Transverse colon (tissue), 4 donors: ENCODE data around the gene CALN1. TPM values are rescaled to one million over a fixed set of nuclear protein-coding genes. Genes with fewer than 3 reads are reported as not detected.

Source experiments
- DNase-seq: peaks from one replicate; pipeline ENCODE4 v3.0.0-alpha.2; 2019
- H3K27ac ChIP-seq, 4 donors: fragments of 200-600 bp; sonication (generic); 2 replicates each; pipeline ENCODE4 v1.5.1; 2016 to 2018; ENCODE audit warnings: inconsistent platforms in 4 of 4
- H3K27me3 ChIP-seq: fragments of 200-600 bp; sonication (generic); 2 replicates; pipeline ENCODE4 v1.5.1; 2017; ENCODE audit warnings: inconsistent platforms
- H3K36me3 ChIP-seq, 4 donors: fragments of 200-600 bp; sonication (generic); 2 replicates each; pipeline ENCODE4 v1.5.1; 2017 to 2019; ENCODE audit warnings: inconsistent platforms in 4 of 4
- H3K4me1 ChIP-seq, 4 donors: fragments of 200-600 bp; sonication (generic); 2 replicates each; pipeline ENCODE4 v1.5.1; 2017 to 2020; ENCODE audit warnings: inconsistent platforms in 4 of 4
- H3K4me3 ChIP-seq, 4 donors: fragments of 200-600 bp; sonication (generic); 1 replicate in 1 of 4; 2 replicates in 3 of 4; pipeline versions ENCODE4 v1.5.1 to v1.6.1; 2017 to 2019; ENCODE audit warnings: inconsistent platforms in 4 of 4
- H3K9me3 ChIP-seq, 2 donors: fragments of 200-600 bp; sonication (generic); 2 replicates each; pipeline ENCODE4 v1.5.1; 2017 to 2019; ENCODE audit warnings: inconsistent platforms in 2 of 2
- CTCF ChIP-seq, 5 experiments: fragments of 200-600 bp in 3 of 5; fragments of 450-650 bp in 2 of 5; sonication (generic) in 3 of 5; IDR thresholded peaks; 1 replicate in 2 of 5; 2 replicates in 3 of 5; pipeline ENCODE4 v1.5.1; 2016 to 2017; ENCODE audit warnings: antibody characterized with exemption in 5 of 5, inconsistent platforms in 3 of 5, mild to moderate bottlenecking in 2 of 5, moderate library complexity in 1 of 5
- EP300 ChIP-seq: sonication (generic); formaldehyde crosslinking; IDR thresholded peaks from one replicate; pipeline ENCODE4 v1.6.1; 2017; ENCODE audit warnings: antibody characterized with exemption, low read depth
- POLR2A ChIP-seq: fragments of 450-650 bp; IDR thresholded peaks from one replicate; pipeline ENCODE4 v1.6.1; 2016; ENCODE audit warnings: antibody characterized with exemption, mild to moderate bottlenecking, moderate library complexity
- POLR2AphosphoS5 ChIP-seq, 3 donors: sonication (generic); formaldehyde crosslinking; IDR thresholded peaks; one replicate each; pipeline ENCODE4 v1.6.1; 2016; ENCODE audit warnings: antibody characterized with exemption in 3 of 3
- WGBS, 2 donors: methylation state at CpG; one replicate each; pipeline ENCODE4 v1.1.5; 2018; ENCODE audit warnings: low coverage in 1 of 2; 5-methylcytosine and 5-hydroxymethylcytosine counted together
- in situ Hi-C, 4 donors: fragments of 200-750 bp; cut with MboI; loops; one replicate each; pipeline versions ENCODE4 v1.15.0 to v1.15.1; 2017; ENCODE audit warnings: low sequenced_read_pairs in 3 of 4, low pct_ligation_motif_present in 1 of 4, low pct_unique_long_range_greater_than_20kb in 1 of 4
- intact Hi-C: fragments of 100-400 bp; cut with DNase I; formaldehyde crosslinking; loops from one replicate; pipeline ENCODE4 v1.15.1; 2023; ENCODE audit warnings: low total_unique reads
- total RNA-seq, 4 donors: library from RNA; depleted of rRNA; stranded (reverse); fragments of >200 nt; gene quantifications; one replicate each; pipeline ENCODE4 v1.1.0, GENCODE V29; 2016

Gene CALN1
- total RNA-seq, 4 donors from 2014 or later = not detected

- in situ Hi-C loops (no loop called here), intact Hi-C loops (no loop called here)
- no peak for TF ChIP-seq POLR2AphosphoS5 (IDR thresholded peaks at IDR 0.05)
- TF ChIP-seq EP300 = no peak
- TF ChIP-seq CTCF (IDR thresholded peaks at IDR 0.05) = no peak
- no peak for TF ChIP-seq POLR2A
- DNase-seq = peak; percentile 10
- Histone ChIP-seq H3K4me3 (no peak overlapping the region), H3K27me3 (no peaks in the 10 kb centered on the region), H3K4me1 (no peaks in the 10 kb centered on the region), H3K9me3 (no peaks in the 10 kb centered on the region), H3K27ac (no peak overlapping the region), H3K36me3 (no peaks in the 10 kb centered on the region)
- WGBS, 2 donors = 57 to 68% methylated on average over 5 to 8 of the region's 8 CpGs
Measured at GRCh38 chr7:72058579-72058978, 353.6 kb downstream of the CALN1 start.

GRCh38 chr7:72057796-72058195, 354.3 kb downstream of the CALN1 start:
- Histone ChIP-seq H3K27me3 (no peaks in the 10 kb centered on the region), H3K27ac (no peak overlapping the region), H3K36me3 (no peaks in the 10 kb centered on the region), H3K4me1 (no peaks in the 10 kb centered on the region), H3K9me3 (no peaks in the 10 kb centered on the region), H3K4me3 (no peak overlapping the region)
- TF ChIP-seq POLR2A = no peak
- no peak for TF ChIP-seq CTCF (IDR thresholded peaks at IDR 0.05)
- no peak for TF ChIP-seq EP300
- no peak for TF ChIP-seq POLR2AphosphoS5 (IDR thresholded peaks at IDR 0.05)
- 68 to 72% methylated on average over 11 of the region's 11 CpGs for WGBS, 2 donors
- in situ Hi-C loops (no loop called here), intact Hi-C loops (no loop called here)
- DNase-seq = no peak

- WGBS, 2 donors = 88 to 91% methylated on average over 2 of the region's 2 CpGs
- no peak for DNase-seq
- H3K9me3 ChIP-seq = no peaks in the 10 kb centered on the region
- in situ Hi-C loops (no loop called here), intact Hi-C loops (no loop called here)
- H3K27me3 ChIP-seq = no peaks in the 10 kb centered on the region
- TF ChIP-seq POLR2AphosphoS5 (IDR thresholded peaks at IDR 0.05) = no peak
- no peak for TF ChIP-seq POLR2A
- no peak for TF ChIP-seq EP300
- TF ChIP-seq CTCF (IDR thresholded peaks at IDR 0.05) = no peak
- no peaks in the 10 kb centered on the region for H3K4me1 ChIP-seq
- no peak overlapping the region for H3K4me3 ChIP-seq
- no peak overlapping the region for H3K27ac ChIP-seq
- no peaks in the 10 kb centered on the region for H3K36me3 ChIP-seq
Measured at GRCh38 chr7:72057231-72057630, 354.9 kb downstream of the CALN1 start.

- Histone ChIP-seq H3K4me3 (no peak overlapping the region), H3K4me1 (no peaks in the 10 kb centered on the region), H3K9me3 (no peaks in the 10 kb centered on the region), H3K36me3 (no peaks in the 10 kb centered on the region), H3K27ac (no peak overlapping the region), H3K27me3 (no peaks in the 10 kb centered on the region)
- intact Hi-C loops (no loop called here), in situ Hi-C loops (no loop called here)
- no peak for DNase-seq
- WGBS, 2 donors = 47 to 73% methylated on average over 2 of the region's 2 CpGs
- TF ChIP-seq CTCF (IDR thresholded peaks at IDR 0.05) (no peak), POLR2AphosphoS5 (IDR thresholded peaks at IDR 0.05) (no peak)
Measured at GRCh38 chr7:72055426-72055825, 356.7 kb downstream of the CALN1 start.
